ENCODE data around the gene PSAPL1. TPM values are rescaled to one million over a fixed set of nuclear protein-coding genes. Genes with fewer than 3 reads are reported as not detected.

Gene PSAPL1
- polyA plus RNA-seq, 1 experiment: not detected

DNA sequence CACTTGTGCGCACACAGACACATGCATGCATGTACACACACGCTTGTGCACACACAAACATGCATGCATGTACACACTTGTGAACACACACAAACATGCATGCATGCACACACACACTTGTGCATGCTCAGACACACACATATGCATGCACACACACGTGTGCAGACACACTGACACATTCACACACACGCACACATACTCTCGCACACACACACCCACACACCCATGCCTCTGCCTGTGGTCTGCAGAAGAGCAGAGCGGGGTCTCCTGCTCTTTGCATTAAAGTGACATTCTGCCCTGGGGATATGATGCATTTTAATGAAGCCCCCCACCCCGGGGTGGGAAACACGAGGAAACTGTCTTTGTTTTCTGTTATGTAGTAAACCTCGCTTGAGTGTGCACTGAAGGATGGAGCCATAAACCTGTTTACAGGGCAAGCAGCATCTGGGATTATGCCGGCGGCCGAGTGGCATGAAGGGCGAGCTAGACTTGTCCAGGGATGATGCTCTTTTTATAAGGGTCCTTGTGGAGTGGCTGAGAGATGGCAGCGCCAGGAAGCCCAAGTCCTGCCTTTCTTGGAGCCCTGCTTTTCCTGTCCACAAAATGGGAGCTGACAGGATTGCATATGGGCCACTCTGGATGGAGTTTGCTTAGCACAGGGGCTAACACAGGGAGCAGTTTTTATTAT lies 17.8 kb downstream of the PSAPL1 start:
- POLR2A ChIA-PET: no interaction called here

DNA sequence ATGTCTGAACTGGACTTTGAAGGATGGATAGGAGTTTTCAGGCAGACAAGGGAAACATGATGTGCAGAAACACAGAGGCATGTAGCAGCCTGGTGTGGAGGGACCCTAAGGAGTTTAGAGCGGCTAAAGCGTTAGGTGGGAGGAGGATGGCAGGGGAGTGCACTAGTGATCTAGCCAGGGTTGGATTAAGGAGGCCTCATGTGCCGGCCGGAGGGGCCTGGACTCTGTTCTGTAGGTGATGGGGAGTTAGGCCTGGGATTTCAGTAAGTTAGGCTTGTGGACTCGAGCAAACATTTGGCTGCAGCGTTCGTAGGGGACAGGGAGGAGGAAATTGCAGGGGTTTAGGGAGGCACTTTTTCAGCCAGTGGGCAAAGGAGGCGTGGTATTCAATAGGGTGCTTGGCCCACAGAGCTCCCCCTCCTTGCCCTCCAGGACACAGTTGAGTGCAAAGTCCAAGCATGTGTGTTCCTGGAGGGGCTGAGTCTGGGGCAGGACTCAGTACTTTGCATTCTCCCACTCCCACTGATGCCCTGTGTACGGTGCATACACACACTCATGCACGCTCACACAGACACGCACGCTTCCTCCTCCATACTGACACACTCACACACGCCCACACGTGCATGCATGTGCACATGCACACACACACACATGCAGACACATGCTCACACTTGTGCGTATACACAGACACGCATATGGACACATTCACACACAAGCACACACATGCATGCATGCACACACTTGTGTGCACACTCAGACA lies 18.6 kb downstream of the PSAPL1 start:
- DNase-seq (ENCODE audit: low read depth): no peak
- ChIA-PET POLR2A (no interaction called here), CTCF (no interaction called here)
- no peaks in the 10 kb centered on the region for H3K36me3 ChIP-seq (ENCODE audit: control insufficient read depth, insufficient read depth, low read length)
- H3K4me3 ChIP-seq (ENCODE audit: low read depth, low read length): no peak overlapping the region
- H3K27me3 ChIP-seq (ENCODE audit: control insufficient read depth, insufficient read depth, low read length): 0 out of 2 replicates have a peak, but pooled peaks cover 2% of the 10 kb centered on the region
- TF ChIP-seq, protein P1, sequence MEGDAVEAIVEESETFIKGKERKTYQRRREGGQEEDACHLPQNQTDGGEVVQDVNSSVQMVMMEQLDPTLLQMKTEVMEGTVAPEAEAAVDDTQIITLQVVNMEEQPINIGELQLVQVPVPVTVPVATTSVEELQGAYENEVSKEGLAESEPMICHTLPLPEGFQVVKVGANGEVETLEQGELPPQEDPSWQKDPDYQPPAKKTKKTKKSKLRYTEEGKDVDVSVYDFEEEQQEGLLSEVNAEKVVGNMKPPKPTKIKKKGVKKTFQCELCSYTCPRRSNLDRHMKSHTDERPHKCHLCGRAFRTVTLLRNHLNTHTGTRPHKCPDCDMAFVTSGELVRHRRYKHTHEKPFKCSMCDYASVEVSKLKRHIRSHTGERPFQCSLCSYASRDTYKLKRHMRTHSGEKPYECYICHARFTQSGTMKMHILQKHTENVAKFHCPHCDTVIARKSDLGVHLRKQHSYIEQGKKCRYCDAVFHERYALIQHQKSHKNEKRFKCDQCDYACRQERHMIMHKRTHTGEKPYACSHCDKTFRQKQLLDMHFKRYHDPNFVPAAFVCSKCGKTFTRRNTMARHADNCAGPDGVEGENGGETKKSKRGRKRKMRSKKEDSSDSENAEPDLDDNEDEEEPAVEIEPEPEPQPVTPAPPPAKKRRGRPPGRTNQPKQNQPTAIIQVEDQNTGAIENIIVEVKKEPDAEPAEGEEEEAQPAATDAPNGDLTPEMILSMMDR (IDR thresholded peaks at IDR 0.05; ENCODE audit: insufficient read depth, low read depth, low read length): no peak

More for the DNA sequence above, 17.8 kb downstream of the PSAPL1 start:
- CTCF ChIA-PET: no interaction called here
- no peak overlapping the region for H3K4me3 ChIP-seq (ENCODE audit: low read depth, low read length)
- no peak for DNase-seq (ENCODE audit: low read depth)
- no peaks in the 10 kb centered on the region for H3K36me3 ChIP-seq (ENCODE audit: control insufficient read depth, insufficient read depth, low read length)
- TF ChIP-seq, protein P1 (IDR thresholded peaks at IDR 0.05; ENCODE audit: insufficient read depth, low read depth, low read length): no peak
- H3K27me3 ChIP-seq (ENCODE audit: control insufficient read depth, insufficient read depth, low read length): no peaks in the 10 kb centered on the region

DNA sequence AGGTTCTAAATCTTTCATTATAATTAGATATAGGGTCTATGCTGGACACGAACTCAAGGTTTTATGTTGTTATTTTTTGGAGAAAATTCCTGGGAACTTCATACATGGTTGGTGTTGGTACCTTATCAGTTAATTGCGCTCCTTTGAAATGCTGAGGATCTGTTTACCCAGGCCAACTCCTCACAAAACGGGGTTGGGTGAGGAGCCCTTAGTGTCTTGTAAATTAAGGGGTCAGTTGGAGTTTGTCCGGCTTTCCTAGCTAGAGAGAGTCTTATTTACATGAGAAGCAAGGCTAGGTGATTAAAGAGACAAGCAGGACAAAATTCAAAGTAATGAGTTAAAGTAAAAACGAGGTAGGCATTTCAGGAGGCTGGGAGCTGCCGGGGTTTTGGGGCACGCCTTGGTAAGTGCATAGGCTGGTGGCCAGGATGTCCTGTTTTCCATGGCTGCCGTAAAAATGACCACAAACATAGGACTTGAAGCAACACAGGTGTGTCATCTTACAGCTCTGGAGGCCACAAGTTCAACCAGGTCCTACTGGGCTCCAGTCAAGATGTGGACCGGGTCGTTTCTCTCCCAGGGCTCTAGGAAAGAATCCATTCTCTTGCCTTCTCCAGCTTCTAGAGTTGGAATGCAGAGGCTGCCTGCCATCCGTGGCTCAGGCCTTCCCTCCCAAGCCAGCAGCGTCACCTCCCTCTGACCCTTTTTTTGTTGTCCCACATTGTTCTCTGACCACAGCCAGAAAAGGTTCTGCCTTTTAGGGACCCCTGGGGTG lies 19.8 kb downstream of the PSAPL1 start:
- CTCF ChIA-PET: no interaction called here
- 0 out of 2 replicates have a peak, but pooled peaks cover 2% of the 10 kb centered on the region for H3K27me3 ChIP-seq (ENCODE audit: control insufficient read depth, insufficient read depth, low read length)
- H3K36me3 ChIP-seq (ENCODE audit: control insufficient read depth, insufficient read depth, low read length): no peaks in the 10 kb centered on the region
- no peak for DNase-seq (ENCODE audit: low read depth)
- POLR2A ChIA-PET: no interaction called here
- no peak overlapping the region for H3K4me3 ChIP-seq (ENCODE audit: low read depth, low read length)
- TF ChIP-seq, protein P1 (IDR thresholded peaks at IDR 0.05; ENCODE audit: insufficient read depth, low read depth, low read length): no peak

DNA sequence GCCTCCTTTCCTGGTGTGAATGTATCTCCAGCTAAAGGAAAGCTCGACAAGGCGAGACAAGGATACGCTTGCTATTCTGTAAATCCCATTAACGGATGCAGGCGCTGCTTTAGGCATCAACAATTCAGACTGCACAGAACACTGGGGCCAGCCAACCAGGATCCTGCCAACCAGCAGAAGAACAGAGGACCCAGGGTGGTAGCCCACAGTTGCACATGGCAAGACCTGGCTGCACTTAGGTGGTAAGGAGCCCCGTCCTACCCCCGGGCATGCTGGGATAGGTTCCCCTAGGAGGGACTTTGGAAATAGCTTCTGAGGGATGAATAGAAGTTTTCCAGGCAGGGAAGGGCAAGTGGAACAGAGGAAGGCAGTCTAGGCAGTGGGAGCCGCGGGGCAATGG lies 20.7 kb downstream of the PSAPL1 start:
- POLR2A ChIA-PET: no interaction called here
- Histone ChIP-seq H3K4me3 (ENCODE audit: low read depth, low read length) (no peak overlapping the region), H3K36me3 (ENCODE audit: control insufficient read depth, insufficient read depth, low read length) (no peaks in the 10 kb centered on the region), H3K27me3 (ENCODE audit: control insufficient read depth, insufficient read depth, low read length) (peaks cover 2% of the 10 kb centered on the region; the same call in 1 of the 2 replicates)
- TF ChIP-seq, protein P1 (IDR thresholded peaks at IDR 0.05; ENCODE audit: insufficient read depth, low read depth, low read length): no peak
- CTCF ChIA-PET: no interaction called here
- DNase-seq (ENCODE audit: low read depth): no peak

DNA sequence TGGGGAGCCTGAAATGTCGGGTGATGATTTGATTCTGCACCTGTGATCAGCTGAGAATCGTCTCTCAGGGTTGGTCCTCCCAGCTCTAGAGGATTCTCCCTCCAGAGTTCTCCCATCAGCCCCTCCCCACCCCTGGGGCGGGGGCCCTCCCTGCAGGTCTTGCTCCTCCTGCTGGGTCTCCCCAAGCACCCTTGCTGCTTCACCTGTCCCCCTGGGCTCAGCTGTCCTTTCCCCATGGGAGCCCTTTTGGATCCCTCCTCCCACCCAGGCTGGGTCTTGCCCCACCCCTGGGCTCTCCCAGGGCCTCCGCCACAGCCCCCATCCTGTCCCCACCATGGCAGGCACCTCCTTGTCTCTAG lies 22.2 kb downstream of the PSAPL1 start:
- ChIA-PET CTCF (interaction anchor here (1.2 kb wide), 2 partner anchors 11 to 307 kb away, joined by 3 to 4 read pairs; no protein-coding TSS in a partner anchor), POLR2A (no interaction called here)
- TF ChIP-seq, protein P1 (IDR thresholded peaks at IDR 0.05; ENCODE audit: insufficient read depth, low read depth, low read length): no peak
- no peak for DNase-seq (ENCODE audit: low read depth)
- Histone ChIP-seq H3K4me3 (ENCODE audit: low read depth, low read length) (no peak overlapping the region), H3K27me3 (ENCODE audit: control insufficient read depth, insufficient read depth, low read length) (peaks cover 2% of the 10 kb centered on the region; the same call in 1 of the 2 replicates), H3K36me3 (ENCODE audit: control insufficient read depth, insufficient read depth, low read length) (no peaks in the 10 kb centered on the region)

All from BJ (cell line).